HepG2 (cell line): Measurements from ENCODE around the gene SLC7A10. TPM values are rescaled to one million over a fixed set of nuclear protein-coding genes. Genes with fewer than 3 reads are reported as not detected.

Source experiments
- ATAC-seq: fragments of 200-7000 bp; cut with Tn5 transposase; 3 replicates; pipeline ENCODE4 v1.9.1; 2020; ENCODE audit warnings: mild to moderate bottlenecking, moderate library complexity
- BruUV-seq: library from RNA; stranded (reverse); fragments of 400-500 nt; replicated peaks from 2 replicates; lab custom pipeline; 2021; lab: Mats Ljungman, UMichigan
- CTCF ChIA-PET: fragments of 300-600 bp; formaldehyde crosslinking; extraction: SDS; loops from one replicate; lab custom pipeline; 2021; ENCODE audit warnings: low total read pairs, inconsistent platforms, low intra/inter-chr PET ratio; lab: Yijun Ruan, JAX
- POLR2A ChIA-PET: fragments of 350-600 bp; sonication (Branson Sonifier 250); formaldehyde crosslinking; loops from one replicate; lab custom pipeline; 2020; ENCODE audit warnings: antibody characterized with exemption, inconsistent platforms; lab: Yijun Ruan, JAX
- DNase-seq: peaks from one replicate; pipeline ENCODE4 v3.0.0-alpha.2; 2015; ENCODE audit warnings: low spot score
- FAIRE-seq: peaks from 3 replicates; lab custom pipeline; 2011; peaks lifted over from hg19 to GRCh38; lab: Jason Lieb, UNC
- H2AFZ ChIP-seq: one replicate; pipeline ENCODE4 v1.6.1; 2011; ENCODE audit warnings: low read length, inconsistent platforms
- H3K27ac ChIP-seq: fragments of 300-600 bp; 3 replicates; pipeline ENCODE4 v1.8.0; 2011; ENCODE audit warnings: mixed run types, mild to moderate bottlenecking, mixed read lengths, low read length, inconsistent platforms; ENCODE audit not compliant: insufficient read depth; ENCODE audit errors: extremely low read length
- H3K27me3 ChIP-seq, 2 experiments: fragments of 200-600 bp in 1 of 2; 2 replicates in 1 of 2; 3 replicates in 1 of 2; pipeline versions ENCODE4 v1.6.0 to v1.8.0; 2011; ENCODE audit warnings: low read length in 2 of 2, mild to moderate bottlenecking in 2 of 2, moderate library complexity in 2 of 2, inconsistent platforms in 1 of 2; ENCODE audit not compliant: insufficient read depth in 2 of 2, control insufficient read depth in 1 of 2
- H3K36me3 ChIP-seq, 2 experiments: fragments of 200-600 bp in 1 of 2; replicated peaks in 1 of 2; 2 replicates in 1 of 2; 3 replicates in 1 of 2; pipeline versions ENCODE4 v1.5.1 to v1.8.0; 2011; ENCODE audit warnings: low read length in 2 of 2, inconsistent platforms in 1 of 2; ENCODE audit not compliant: insufficient read depth in 2 of 2, control insufficient read depth in 1 of 2
- H3K4me1 ChIP-seq: 2 replicates; pipeline ENCODE4 v1.5.1; 2012; ENCODE audit warnings: low read length, inconsistent platforms; ENCODE audit not compliant: insufficient read depth
- H3K4me2 ChIP-seq: 2 replicates; pipeline ENCODE4 v1.6.0; 2011; ENCODE audit warnings: low read depth, low read length, inconsistent platforms
- H3K4me3 ChIP-seq, 3 experiments: fragments of 200-600 bp in 1 of 3; sonication (generic), shearing (Covaris generic) in 1 of 3; replicated peaks in 1 of 3; 2 replicates each; pipeline ENCODE4 v1.5.1; 2011 to 2016; ENCODE audit warnings: low read length in 3 of 3, inconsistent platforms in 2 of 3, low read depth in 2 of 3, mild to moderate bottlenecking in 2 of 3, control low read depth in 1 of 3, mixed read lengths in 1 of 3; ENCODE audit not compliant: insufficient read depth in 1 of 3
- H3K79me2 ChIP-seq: one replicate; pipeline ENCODE4 v1.6.1; 2011; ENCODE audit warnings: low read length, inconsistent platforms; ENCODE audit not compliant: insufficient read depth
- H3K9ac ChIP-seq: 2 replicates; pipeline ENCODE4 v1.6.0; 2011; ENCODE audit warnings: mild to moderate bottlenecking, low read depth, low read length, inconsistent platforms; ENCODE audit not compliant: insufficient read depth
- H3K9me3 ChIP-seq: 2 replicates; pipeline ENCODE4 v1.5.1; 2012; ENCODE audit warnings: mild to moderate bottlenecking, low read length
- H4K20me1 ChIP-seq: 2 replicates; pipeline ENCODE4 v1.6.0; 2011; ENCODE audit warnings: inconsistent platforms, mild to moderate bottlenecking, low read length, moderate library complexity; ENCODE audit not compliant: insufficient read depth
- ARHGAP35 ChIP-seq: sonication (generic); formaldehyde crosslinking; IDR thresholded peaks from 2 replicates; pipeline ENCODE4 v1.9.0; 2022; ENCODE audit warnings: mild to moderate bottlenecking, inconsistent platforms, moderate library complexity, missing genetic modification reagents, borderline replicate concordance
- ARNTL ChIP-seq: sonication (generic); formaldehyde crosslinking; IDR thresholded peaks from 2 replicates; pipeline ENCODE4 v1.4.0; 2020; ENCODE audit warnings: mild to moderate bottlenecking, missing genetic modification reagents
- BCLAF1 ChIP-seq: fragments of 450-650 bp; IDR thresholded peaks from 2 replicates; pipeline ENCODE4 v1.6.1; 2017; ENCODE audit warnings: mild to moderate bottlenecking
- ZNF704 ChIP-seq: sonication (generic); formaldehyde crosslinking; IDR thresholded peaks from 2 replicates; pipeline ENCODE4 v1.8.1; 2023; ENCODE audit warnings: mild to moderate bottlenecking, inconsistent platforms, moderate library complexity, missing genetic modification reagents, borderline replicate concordance
- ZNF781 ChIP-seq: sonication (generic); formaldehyde crosslinking; IDR thresholded peaks from 2 replicates; pipeline ENCODE4 v1.5.1; 2020; ENCODE audit warnings: borderline replicate concordance, mild to moderate bottlenecking, missing genetic modification reagents; ENCODE audit errors: not compliant biosample characterization
- WGBS: methylation state at CpG from one replicate; pipeline ENCODE4 v1.1.6; 2017; ENCODE audit warnings: low lambda C conversion rate; 5-methylcytosine and 5-hydroxymethylcytosine counted together
- in situ Hi-C: cut with HindIII; loops from 2 replicates; pipeline ENCODE4 v1.10.0; 2017; ENCODE audit warnings: low pct_unique_long_range_greater_than_20kb; ENCODE audit not compliant: extremely low pct_ligation_motif_present
- intact Hi-C: fragments of 100-400 bp; cut with micrococcal nuclease; formaldehyde crosslinking; loops from one replicate; pipeline ENCODE4 v1.10.0; 2022; ENCODE audit not compliant: unreplicated experiment
- polyA plus RNA-seq, 8 experiments: library from polyadenylated mRNA; depleted of rRNA in 3 of 8; stranded (reverse) in 7 of 8; unstranded in 1 of 8; fragments of >200 nt; fragmentation: Illumina TruSeq in 4 of 8; extraction: Trizol in 4 of 8; gene quantifications; 2 replicates each; pipeline versions ENCODE4 v1.2.1 to v1.2.3, GENCODE V29; 2011 to 2016; ENCODE audit warnings: low read depth in 4 of 8, missing spikeins in 1 of 8, mixed read lengths in 1 of 8; ENCODE audit not compliant: insufficient read depth in 1 of 8
- total RNA-seq, 5 experiments: library from RNA; depleted of rRNA; stranded (reverse); fragments of >200 nt; fragmentation: Illumina TruSeq; extraction: Trizol; gene quantifications; 2 replicates each; pipeline ENCODE4 v1.2.3, GENCODE V29; 2016; ENCODE audit warnings: low read depth in 1 of 5

The SLC7A10 gene
- total and polyA plus RNA-seq, 2 of the 13 experiments (the other 11 are each of a cell fraction or from before 2014, with no cell fraction given), result 1.1 to 2.2 TPM

- H3K9me3 ChIP-seq, result no peaks in the 10 kb centered on the region
- DNase-seq (no peak), FAIRE-seq (no peak), ATAC-seq (no peak)
- no peaks in the 10 kb centered on the region for H3K36me3 ChIP-seq
- H3K27ac ChIP-seq, result no peak overlapping the region
- intact Hi-C loops (no loop called here), in situ Hi-C loops (no loop called here)
- H4K20me1 ChIP-seq, result no peaks in the 10 kb centered on the region
- peaks cover 33% of the 10 kb centered on the region for H3K4me1 ChIP-seq
- H3K27me3 ChIP-seq, result peaks cover 7 to 14% of the 10 kb centered on the region in 2 experiments; a peak in 3 of 5 replicates
- H3K4me3 ChIP-seq, result no peak overlapping the region
- no peak overlapping the region for H2AFZ ChIP-seq
- BruUV-seq, result no TSS peak
- TF ChIP-seq ZNF704 (CRISPR knock-in tag) (no peak), BCLAF1 (no peak), ARHGAP35 (no peak), ARNTL (CRISPR knock-in tag) (no peak), ZNF781 (no peak)
- CTCF ChIA-PET, result no interaction called here
- no peak overlapping the region for H3K9ac ChIP-seq
- WGBS, result 63% methylated on average over 13 of the region's 17 CpGs
- no peaks in the 10 kb centered on the region for H3K79me2 ChIP-seq
- POLR2A ChIA-PET, result interaction anchor here (0.5 kb wide), 1 partner anchor 147 kb away, joined by 3 read pairs; no protein-coding TSS in a partner anchor
- no peak overlapping the region for H3K4me2 ChIP-seq
These were observed 13.7 kb downstream of the SLC7A10 start for GRCh38 chr19:33211794-33212435.
